Measurements from ENCODE around the gene SLC25A23. TPM values are rescaled to one million over a fixed set of nuclear protein-coding genes. Genes with fewer than 3 reads are reported as not detected.
A peak's percentile ranks its signal among the peaks of the same experiment; 100 is the strongest.

SLC25A23 gene
- total and polyA plus RNA-seq, 7 donors, result 15.0 to 91.8 (median 49.4) TPM

GRCh38 chr19:6424939-6425731 lies 34.5 kb downstream of the SLC25A23 start:
- Histone ChIP-seq H3K27ac (peak overlapping the region; percentile 86), H3K9me3 (no peaks in the 10 kb centered on the region), H3K27me3 (ENCODE audit: insufficient read depth in 3 of 3, low read length in 2 of 3) (peaks cover 0 to 4% (median 0%) of the 10 kb centered on the region in 3 donors), H3K4me3 (peak overlapping the region; percentile 93), H3K4me1 (peaks cover 16% of the 10 kb centered on the region), H3K36me3 (ENCODE audit: insufficient read depth in 1 of 2, low read depth in 1 of 2) (peaks cover 0 to 22% of the 10 kb centered on the region in 2 donors)
- WGBS, 3 donors, result 2 to 5% (median 4%) methylated on average over 43 of the region's 43 CpGs
- DNase-seq (peak; percentile 94 to 100), ATAC-seq (peak; percentile 93 to 95 (median 94))
- TF ChIP-seq CTCF (IDR thresholded peaks at IDR 0.05), result no peak
- intact Hi-C loops (cut with DNase I), result loop anchor here (5.0 to 10.0 kb wide), 2 partner anchors 48 to 210 kb away; partner anchors contain the start of gene PSPN (in 2 of the 2)

GRCh38 chr19:6424195-6424938 lies 35.2 kb downstream of the SLC25A23 start, which contains the start of gene KHSRP:
Gene KHSRP (minus strand): TSS chr19:6424811. CDS start chr19:6424701, 110 bp downstream.
- intact Hi-C loops (cut with DNase I), result loop anchor here (5.0 to 10.0 kb wide), 2 partner anchors 47 to 210 kb away; partner anchors contain the start of gene PSPN (in 2 of the 2)
- Histone ChIP-seq H3K36me3 (ENCODE audit: insufficient read depth in 1 of 2, low read depth in 1 of 2) (peaks cover 0 to 30% of the 10 kb centered on the region in 2 donors), H3K4me1 (peaks cover 16% of the 10 kb centered on the region), H3K27ac (peak within 1 kb of the TSS; percentile 86), H3K4me3 (peak within 1 kb of the TSS; percentile 93), H3K9me3 (no peaks in the 10 kb centered on the region), H3K27me3 (ENCODE audit: insufficient read depth in 3 of 3, low read length in 2 of 3) (no peaks in the 10 kb centered on the region)
- 0 to 2% (median 1%) methylated on average over 54 to 111 of the region's 114 CpGs for WGBS, 3 donors
- DNase-seq (peak; percentile 65 to 100), ATAC-seq (no peak)
- no peak for TF ChIP-seq CTCF (IDR thresholded peaks at IDR 0.05)

- ATAC-seq (no peak), DNase-seq (no peak)
- Histone ChIP-seq H3K27me3 (ENCODE audit: insufficient read depth in 3 of 3, low read length in 2 of 3) (no peaks in the 10 kb centered on the region), H3K27ac (peak overlapping the region; percentile 71), H3K4me1 (peaks cover 16% of the 10 kb centered on the region), H3K4me3 (peak overlapping the region; percentile 93), H3K36me3 (ENCODE audit: insufficient read depth in 1 of 2, low read depth in 1 of 2) (peaks cover 0 to 37% of the 10 kb centered on the region in 2 donors), H3K9me3 (no peaks in the 10 kb centered on the region)
- 1 to 4% (median 4%) methylated on average over 18 to 20 of the region's 20 CpGs for WGBS, 3 donors
- no peak for TF ChIP-seq CTCF (IDR thresholded peaks at IDR 0.05)
- intact Hi-C loops (cut with DNase I), result loop anchor here (5.0 to 10.0 kb wide), 2 partner anchors 46 to 209 kb away; partner anchors contain the start of gene PSPN (in 2 of the 2)
Observed at GRCh38 chr19:6423499-6424194, 35.9 kb downstream of the SLC25A23 start.

Measured in psoas muscle (tissue), 8 donors.